ENCODE measurements around the gene LMX1B.

DNA sequence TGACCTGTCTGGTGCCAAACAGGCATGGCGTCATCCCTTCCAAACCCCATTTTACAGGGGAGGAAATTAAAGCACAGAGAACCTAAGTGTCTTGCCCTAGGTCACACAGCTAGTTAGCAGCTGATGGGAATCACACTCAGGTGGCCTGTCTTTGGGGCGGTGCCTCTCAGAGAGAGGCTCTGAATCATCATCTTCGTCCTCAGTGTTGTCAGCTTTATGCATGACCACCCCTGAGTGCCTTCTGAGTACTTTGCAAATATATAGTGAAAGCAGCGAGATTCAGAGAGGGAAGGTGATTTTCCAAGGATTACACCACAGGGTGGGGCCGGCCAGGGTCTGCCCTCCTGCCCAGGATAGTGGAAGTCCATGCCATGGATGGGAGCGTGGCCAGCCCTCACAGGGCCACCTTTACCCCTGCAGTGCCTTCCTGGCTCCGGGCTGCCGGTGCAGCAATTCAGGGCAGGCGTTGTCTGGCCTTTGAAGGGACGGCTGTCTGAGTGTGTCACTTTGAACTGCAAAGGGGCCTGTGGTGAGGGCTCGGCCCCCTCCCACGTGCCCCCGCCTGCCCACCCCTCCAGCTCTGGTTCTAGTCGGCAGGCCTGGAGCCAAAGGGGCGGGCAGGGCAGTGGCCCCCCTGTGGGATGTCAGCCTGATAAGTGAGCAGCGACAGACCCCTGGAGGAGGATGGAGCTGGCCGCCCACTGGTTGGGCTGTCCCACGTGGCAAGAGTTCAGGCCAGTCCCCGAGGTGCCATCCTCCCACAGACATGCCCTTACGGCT, 16.9 kb downstream of the LMX1B start:
- TF ChIP-seq, protein P1, sequence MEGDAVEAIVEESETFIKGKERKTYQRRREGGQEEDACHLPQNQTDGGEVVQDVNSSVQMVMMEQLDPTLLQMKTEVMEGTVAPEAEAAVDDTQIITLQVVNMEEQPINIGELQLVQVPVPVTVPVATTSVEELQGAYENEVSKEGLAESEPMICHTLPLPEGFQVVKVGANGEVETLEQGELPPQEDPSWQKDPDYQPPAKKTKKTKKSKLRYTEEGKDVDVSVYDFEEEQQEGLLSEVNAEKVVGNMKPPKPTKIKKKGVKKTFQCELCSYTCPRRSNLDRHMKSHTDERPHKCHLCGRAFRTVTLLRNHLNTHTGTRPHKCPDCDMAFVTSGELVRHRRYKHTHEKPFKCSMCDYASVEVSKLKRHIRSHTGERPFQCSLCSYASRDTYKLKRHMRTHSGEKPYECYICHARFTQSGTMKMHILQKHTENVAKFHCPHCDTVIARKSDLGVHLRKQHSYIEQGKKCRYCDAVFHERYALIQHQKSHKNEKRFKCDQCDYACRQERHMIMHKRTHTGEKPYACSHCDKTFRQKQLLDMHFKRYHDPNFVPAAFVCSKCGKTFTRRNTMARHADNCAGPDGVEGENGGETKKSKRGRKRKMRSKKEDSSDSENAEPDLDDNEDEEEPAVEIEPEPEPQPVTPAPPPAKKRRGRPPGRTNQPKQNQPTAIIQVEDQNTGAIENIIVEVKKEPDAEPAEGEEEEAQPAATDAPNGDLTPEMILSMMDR (conservative IDR thresholded peaks at IDR 0.05; ENCODE audit: low read depth, low read length): no peak
- TF ChIP-seq EZH2 (IDR thresholded peaks at IDR 0.05; ENCODE audit: borderline replicate concordance, low read depth, low read length, poor library complexity, severe bottlenecking): peak; percentile 38
